ENCODE measurements around the gene PPFIA2. TPM values are rescaled to one million over a fixed set of nuclear protein-coding genes. Genes with fewer than 3 reads are reported as not detected.

PPFIA2 gene
- total RNA-seq, 5 donors from 2014 or later (not counting 1 experiment from before 2014, with no cell fraction given), result not detected

GRCh38 chr12:81450920-81451739, 308.0 kb downstream of the PPFIA2 start:
- no peak overlapping the region for H3K27ac ChIP-seq (ENCODE audit: low read length)
- Mint-ChIP-seq H3K27me3 (no peaks in the 10 kb centered on the region), H3K4me1 (no peaks in the 10 kb centered on the region), H3K4me3 (no peak overlapping the region), H3K36me3 (no peaks in the 10 kb centered on the region), H3K9me3 (peaks cover 0 to 3% (median 0%) of the 10 kb centered on the region in 3 donors), H3K27ac (no peak overlapping the region)
- no peak overlapping the region for H3K4me3 ChIP-seq (ENCODE audit: control insufficient read depth in 1 of 2, extremely low read depth in 1 of 2, low read length in 1 of 2)
- ChIA-PET CTCF (no interaction called here), POLR2A (no interaction called here)
- H3K4me1 ChIP-seq (ENCODE audit: control insufficient read depth in 1 of 2, extremely low read depth in 1 of 2, insufficient read depth in 2 of 2, low read length in 2 of 2), result no peaks in the 10 kb centered on the region
- H3K36me3 ChIP-seq (ENCODE audit: control insufficient read depth in 2 of 2, extremely low read depth in 1 of 2, insufficient read depth in 1 of 2, low read length in 1 of 2), result no peaks in the 10 kb centered on the region
- WGBS (ENCODE audit: insufficient coverage), result 0% methylated on average over 1 of the region's 5 CpGs
- H3K9me3 ChIP-seq, result no peaks in the 10 kb centered on the region
- DNase-seq (no peak), ATAC-seq (replicated peaks in 1 of 4) (no peak)
- no peaks in the 10 kb centered on the region for H3K27me3 ChIP-seq (replicated peaks in 1 of 2; ENCODE audit: control insufficient read depth in 2 of 2, extremely low read depth in 1 of 2, insufficient read depth in 2 of 2, low read length in 1 of 2)

DNA sequence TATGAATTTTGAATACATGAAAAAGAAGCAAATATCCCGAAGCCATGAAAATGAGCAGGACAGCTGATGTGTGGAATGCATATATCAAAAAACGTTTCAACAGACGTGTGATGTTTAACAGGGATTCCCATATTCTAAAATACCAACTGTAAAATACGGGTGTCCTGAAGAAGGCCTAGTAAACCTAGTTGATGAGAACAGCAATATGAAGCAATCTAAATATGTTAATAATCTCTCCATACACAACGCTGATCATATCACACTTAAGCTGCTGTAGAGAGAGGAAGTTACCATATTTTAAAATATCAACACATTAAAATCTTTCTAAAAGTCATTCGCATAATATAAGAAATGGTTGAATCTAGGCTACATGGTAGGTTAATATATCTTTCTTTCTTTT, 317.5 kb downstream of the PPFIA2 start:
- H3K36me3 ChIP-seq (ENCODE audit: control insufficient read depth in 2 of 2, extremely low read depth in 1 of 2, insufficient read depth in 1 of 2, low read length in 1 of 2), result no peaks in the 10 kb centered on the region
- Mint-ChIP-seq H3K4me3 (no peak overlapping the region), H3K36me3 (no peaks in the 10 kb centered on the region), H3K27me3 (no peaks in the 10 kb centered on the region), H3K4me1 (no peaks in the 10 kb centered on the region), H3K27ac (no peak overlapping the region), H3K9me3 (peaks cover 0 to 3% (median 3%) of the 10 kb centered on the region in 3 donors)
- POLR2A ChIA-PET, result no interaction called here
- WGBS (ENCODE audit: insufficient coverage), result no CpG with 5 or more reads among the region's 6 CpGs
- CTCF ChIA-PET, result no interaction called here
- no peaks in the 10 kb centered on the region for H3K9me3 ChIP-seq
- H3K4me3 ChIP-seq (ENCODE audit: control insufficient read depth in 1 of 2, extremely low read depth in 1 of 2, low read length in 1 of 2), result no peak overlapping the region
- no peaks in the 10 kb centered on the region for H3K27me3 ChIP-seq (replicated peaks in 1 of 2; ENCODE audit: control insufficient read depth in 2 of 2, extremely low read depth in 1 of 2, insufficient read depth in 2 of 2, low read length in 1 of 2)
- H3K27ac ChIP-seq (ENCODE audit: low read length), result no peak overlapping the region
- ATAC-seq (replicated peaks in 1 of 4), result no peak
- DNase-seq, result no peak
- no peaks in the 10 kb centered on the region for H3K4me1 ChIP-seq (ENCODE audit: control insufficient read depth in 1 of 2, extremely low read depth in 1 of 2, insufficient read depth in 2 of 2, low read length in 2 of 2)

DNA sequence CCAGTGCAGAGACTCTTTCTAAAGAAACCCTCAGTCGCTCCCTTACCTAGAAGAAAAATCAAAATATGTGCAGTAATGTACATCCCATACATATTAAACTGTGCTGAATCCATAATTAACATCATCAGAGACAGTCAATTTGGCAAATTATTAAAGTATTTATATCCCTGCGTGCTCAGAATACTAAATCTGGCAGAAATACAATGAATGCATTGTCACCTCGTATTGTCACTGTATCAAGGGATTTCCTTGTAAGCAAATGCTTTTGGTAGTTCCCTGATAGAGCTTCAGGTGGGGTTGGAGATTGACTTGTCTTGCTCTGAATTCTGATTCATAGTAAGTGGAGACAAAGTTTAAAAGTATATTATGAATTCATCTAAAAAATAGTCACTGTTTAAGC, 319.1 kb downstream of the PPFIA2 start:
- H3K9me3 Mint-ChIP-seq, result peaks cover 0 to 3% (median 3%) of the 10 kb centered on the region in 3 donors
- DNase-seq, result no peak

GRCh38 chr12:81439344-81439743, 319.8 kb downstream of the PPFIA2 start:
- ChIA-PET POLR2A (no interaction called here), CTCF (no interaction called here)
- Mint-ChIP-seq H3K4me3 (no peak overlapping the region), H3K27ac (no peak overlapping the region), H3K36me3 (no peaks in the 10 kb centered on the region), H3K27me3 (no peaks in the 10 kb centered on the region), H3K4me1 (no peaks in the 10 kb centered on the region), H3K9me3 (peaks cover 0 to 3% (median 3%) of the 10 kb centered on the region in 3 donors)
- Histone ChIP-seq H3K27me3 (replicated peaks in 1 of 2; ENCODE audit: control insufficient read depth in 2 of 2, extremely low read depth in 1 of 2, insufficient read depth in 2 of 2, low read length in 1 of 2) (no peaks in the 10 kb centered on the region), H3K27ac (ENCODE audit: low read length) (no peak overlapping the region), H3K4me1 (ENCODE audit: control insufficient read depth in 1 of 2, extremely low read depth in 1 of 2, insufficient read depth in 2 of 2, low read length in 2 of 2) (no peaks in the 10 kb centered on the region), H3K36me3 (ENCODE audit: control insufficient read depth in 2 of 2, extremely low read depth in 1 of 2, insufficient read depth in 1 of 2, low read length in 1 of 2) (no peaks in the 10 kb centered on the region), H3K9me3 (no peaks in the 10 kb centered on the region), H3K4me3 (ENCODE audit: control insufficient read depth in 1 of 2, extremely low read depth in 1 of 2, low read length in 1 of 2) (no peak overlapping the region)
- ATAC-seq (replicated peaks in 1 of 4) (no peak), DNase-seq (no peak)
- WGBS (ENCODE audit: insufficient coverage), result no CpG with 5 or more reads among the region's 5 CpGs

More for the DNA sequence above, 319.1 kb downstream of the PPFIA2 start:
- no peak overlapping the region for H3K27ac Mint-ChIP-seq
- H3K4me3 Mint-ChIP-seq, result no peak overlapping the region
- POLR2A ChIA-PET, result interaction anchor here in 1 of 2 donors (0.6 kb wide), 1 partner anchor 798 kb away, joined by 13 read pairs; no protein-coding TSS in a partner anchor
- no peaks in the 10 kb centered on the region for H3K4me1 Mint-ChIP-seq
- no peaks in the 10 kb centered on the region for H3K36me3 Mint-ChIP-seq
- CTCF ChIA-PET, result no interaction called here
- H3K36me3 ChIP-seq (ENCODE audit: control insufficient read depth in 2 of 2, extremely low read depth in 1 of 2, insufficient read depth in 1 of 2, low read length in 1 of 2), result no peaks in the 10 kb centered on the region
- no peaks in the 10 kb centered on the region for H3K9me3 ChIP-seq
- WGBS (ENCODE audit: insufficient coverage), result 83% methylated on average over 1 of the region's 3 CpGs
- H3K27me3 ChIP-seq (replicated peaks in 1 of 2; ENCODE audit: control insufficient read depth in 2 of 2, extremely low read depth in 1 of 2, insufficient read depth in 2 of 2, low read length in 1 of 2), result no peaks in the 10 kb centered on the region
- no peak overlapping the region for H3K27ac ChIP-seq (ENCODE audit: low read length)
- no peaks in the 10 kb centered on the region for H3K27me3 Mint-ChIP-seq
- no peak overlapping the region for H3K4me3 ChIP-seq (ENCODE audit: control insufficient read depth in 1 of 2, extremely low read depth in 1 of 2, low read length in 1 of 2)
- H3K4me1 ChIP-seq (ENCODE audit: control insufficient read depth in 1 of 2, extremely low read depth in 1 of 2, insufficient read depth in 2 of 2, low read length in 2 of 2), result no peaks in the 10 kb centered on the region
- ATAC-seq (replicated peaks in 1 of 4), result no peak

DNA sequence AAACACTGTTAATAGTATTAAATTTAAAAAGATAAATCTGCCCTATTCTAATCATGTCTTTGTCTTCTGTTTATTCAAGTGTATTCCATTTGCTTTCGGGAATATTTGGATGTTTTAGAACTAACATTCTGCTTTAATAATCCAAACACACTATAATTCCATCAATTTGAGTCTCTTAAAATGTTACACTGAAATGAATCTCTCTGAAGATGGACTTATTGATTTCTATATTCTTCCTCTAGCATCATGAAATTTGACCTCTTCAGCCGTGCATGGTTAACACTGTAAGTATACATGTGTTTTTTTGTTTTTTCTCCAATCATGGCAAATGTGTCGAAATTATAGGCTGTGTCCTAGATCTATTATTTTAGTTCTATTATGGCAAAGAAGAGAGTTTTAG, 342.1 kb downstream of the PPFIA2 start:
- DNase-seq (no peak), ATAC-seq (replicated peaks in 1 of 4) (no peak)
- Histone ChIP-seq H3K9me3 (no peaks in the 10 kb centered on the region), H3K4me1 (ENCODE audit: control insufficient read depth in 1 of 2, extremely low read depth in 1 of 2, insufficient read depth in 2 of 2, low read length in 2 of 2) (no peaks in the 10 kb centered on the region), H3K36me3 (ENCODE audit: control insufficient read depth in 2 of 2, extremely low read depth in 1 of 2, insufficient read depth in 1 of 2, low read length in 1 of 2) (no peaks in the 10 kb centered on the region), H3K4me3 (ENCODE audit: control insufficient read depth in 1 of 2, extremely low read depth in 1 of 2, low read length in 1 of 2) (no peak overlapping the region), H3K27me3 (replicated peaks in 1 of 2; ENCODE audit: control insufficient read depth in 2 of 2, extremely low read depth in 1 of 2, insufficient read depth in 2 of 2, low read length in 1 of 2) (no peaks in the 10 kb centered on the region), H3K27ac (ENCODE audit: low read length) (no peak overlapping the region)
- POLR2A ChIA-PET, result no interaction called here
- WGBS (ENCODE audit: insufficient coverage), result no CpG with 5 or more reads among the region's 3 CpGs
- H3K36me3 Mint-ChIP-seq, result no peaks in the 10 kb centered on the region
- peaks cover 9 to 21% (median 14%) of the 10 kb centered on the region in 3 donors for H3K9me3 Mint-ChIP-seq
- no peak overlapping the region for H3K27ac Mint-ChIP-seq
- H3K4me3 Mint-ChIP-seq, result no peak overlapping the region
- no peaks in the 10 kb centered on the region for H3K4me1 Mint-ChIP-seq
- CTCF ChIA-PET, result no interaction called here
- no peaks in the 10 kb centered on the region for H3K27me3 Mint-ChIP-seq

GRCh38 chr12:81416571-81416970, 342.6 kb downstream of the PPFIA2 start:
- Mint-ChIP-seq H3K4me1 (no peaks in the 10 kb centered on the region), H3K27me3 (no peaks in the 10 kb centered on the region), H3K9me3 (peaks cover 10 to 18% (median 14%) of the 10 kb centered on the region in 3 donors), H3K4me3 (no peak overlapping the region), H3K27ac (no peak overlapping the region), H3K36me3 (no peaks in the 10 kb centered on the region)
- Histone ChIP-seq H3K9me3 (no peaks in the 10 kb centered on the region), H3K27me3 (replicated peaks in 1 of 2; ENCODE audit: control insufficient read depth in 2 of 2, extremely low read depth in 1 of 2, insufficient read depth in 2 of 2, low read length in 1 of 2) (no peaks in the 10 kb centered on the region), H3K27ac (ENCODE audit: low read length) (no peak overlapping the region), H3K4me1 (ENCODE audit: control insufficient read depth in 1 of 2, extremely low read depth in 1 of 2, insufficient read depth in 2 of 2, low read length in 2 of 2) (no peaks in the 10 kb centered on the region), H3K36me3 (ENCODE audit: control insufficient read depth in 2 of 2, extremely low read depth in 1 of 2, insufficient read depth in 1 of 2, low read length in 1 of 2) (no peaks in the 10 kb centered on the region), H3K4me3 (ENCODE audit: control insufficient read depth in 1 of 2, extremely low read depth in 1 of 2, low read length in 1 of 2) (no peak overlapping the region)
- ATAC-seq (replicated peaks in 1 of 4) (no peak), DNase-seq (no peak)
- ChIA-PET CTCF (no interaction called here), POLR2A (no interaction called here)
- no CpG with 5 or more reads among the region's 1 CpG for WGBS (ENCODE audit: insufficient coverage)
